ENCODE results near the gene REV3L.
"Not testable (repeated sequence)": the region's sequence is repeated elsewhere in the genome, so short reads cannot be mapped to it uniquely, and the experiment has no call there.

DNA sequence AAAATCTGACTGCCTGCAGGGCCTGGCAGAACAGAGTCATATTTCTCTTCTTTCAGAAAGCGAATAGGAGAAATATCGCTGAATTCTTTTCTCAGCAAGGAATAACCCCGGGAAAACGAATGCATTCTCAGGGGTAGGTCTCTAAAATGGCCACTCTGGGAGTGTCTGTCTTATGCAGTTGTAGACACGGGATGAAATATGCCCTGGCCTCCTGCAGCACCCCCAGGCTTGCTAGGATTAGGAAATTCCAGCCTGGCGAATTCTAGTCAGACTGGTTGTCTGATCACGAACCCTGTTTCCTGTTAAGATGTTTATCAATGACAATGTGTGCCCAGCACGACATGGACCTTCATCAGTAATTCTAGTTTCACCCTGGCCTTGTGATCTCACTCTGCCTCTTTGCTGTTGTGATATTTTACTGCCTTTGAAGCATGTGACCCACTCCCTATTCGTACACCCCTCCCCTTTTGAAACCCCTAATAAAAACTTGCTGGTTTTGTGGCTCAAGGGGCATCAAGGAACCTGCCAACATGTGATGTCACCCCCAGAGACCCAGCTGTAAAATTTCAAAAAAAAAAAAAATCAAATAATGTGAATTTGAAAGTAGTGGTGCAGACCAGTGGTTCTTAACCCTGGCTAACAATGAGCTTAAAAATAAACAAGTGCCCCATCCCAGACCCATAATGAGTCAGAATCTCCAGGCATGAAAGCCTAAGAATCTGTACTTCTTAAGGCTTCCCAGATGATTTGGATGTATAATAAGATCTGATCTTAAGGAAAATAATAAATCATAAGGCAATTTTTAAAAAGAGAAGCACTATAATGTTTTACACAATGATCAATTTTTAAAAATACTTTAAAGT lies 181.8 kb downstream of the REV3L start:
- TF ChIP-seq, protein P1, sequence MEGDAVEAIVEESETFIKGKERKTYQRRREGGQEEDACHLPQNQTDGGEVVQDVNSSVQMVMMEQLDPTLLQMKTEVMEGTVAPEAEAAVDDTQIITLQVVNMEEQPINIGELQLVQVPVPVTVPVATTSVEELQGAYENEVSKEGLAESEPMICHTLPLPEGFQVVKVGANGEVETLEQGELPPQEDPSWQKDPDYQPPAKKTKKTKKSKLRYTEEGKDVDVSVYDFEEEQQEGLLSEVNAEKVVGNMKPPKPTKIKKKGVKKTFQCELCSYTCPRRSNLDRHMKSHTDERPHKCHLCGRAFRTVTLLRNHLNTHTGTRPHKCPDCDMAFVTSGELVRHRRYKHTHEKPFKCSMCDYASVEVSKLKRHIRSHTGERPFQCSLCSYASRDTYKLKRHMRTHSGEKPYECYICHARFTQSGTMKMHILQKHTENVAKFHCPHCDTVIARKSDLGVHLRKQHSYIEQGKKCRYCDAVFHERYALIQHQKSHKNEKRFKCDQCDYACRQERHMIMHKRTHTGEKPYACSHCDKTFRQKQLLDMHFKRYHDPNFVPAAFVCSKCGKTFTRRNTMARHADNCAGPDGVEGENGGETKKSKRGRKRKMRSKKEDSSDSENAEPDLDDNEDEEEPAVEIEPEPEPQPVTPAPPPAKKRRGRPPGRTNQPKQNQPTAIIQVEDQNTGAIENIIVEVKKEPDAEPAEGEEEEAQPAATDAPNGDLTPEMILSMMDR (IDR thresholded peaks at IDR 0.05) = not testable (repeated sequence)
- not testable (repeated sequence) for TF ChIP-seq POLR2A (IDR thresholded peaks at IDR 0.05)

Measured in adrenal gland (tissue), 5 donors.